Activated naive CD4-positive, alpha-beta T cell treated with anti-CD3 and anti-CD28 coated beads, Interleukin-2, amount 50 U/mL, for 16 hours (primary cell): Measurements from ENCODE around the gene TNFAIP3.
"Not testable (repeated sequence)": the region's sequence is repeated elsewhere in the genome, so short reads cannot be mapped to it uniquely, and the experiment has no call there.

Experiments
- DNase-seq: peaks from one replicate; pipeline ENCODE4 v3.0.0-alpha.2; 2020

Gene TNFAIP3

DNA sequence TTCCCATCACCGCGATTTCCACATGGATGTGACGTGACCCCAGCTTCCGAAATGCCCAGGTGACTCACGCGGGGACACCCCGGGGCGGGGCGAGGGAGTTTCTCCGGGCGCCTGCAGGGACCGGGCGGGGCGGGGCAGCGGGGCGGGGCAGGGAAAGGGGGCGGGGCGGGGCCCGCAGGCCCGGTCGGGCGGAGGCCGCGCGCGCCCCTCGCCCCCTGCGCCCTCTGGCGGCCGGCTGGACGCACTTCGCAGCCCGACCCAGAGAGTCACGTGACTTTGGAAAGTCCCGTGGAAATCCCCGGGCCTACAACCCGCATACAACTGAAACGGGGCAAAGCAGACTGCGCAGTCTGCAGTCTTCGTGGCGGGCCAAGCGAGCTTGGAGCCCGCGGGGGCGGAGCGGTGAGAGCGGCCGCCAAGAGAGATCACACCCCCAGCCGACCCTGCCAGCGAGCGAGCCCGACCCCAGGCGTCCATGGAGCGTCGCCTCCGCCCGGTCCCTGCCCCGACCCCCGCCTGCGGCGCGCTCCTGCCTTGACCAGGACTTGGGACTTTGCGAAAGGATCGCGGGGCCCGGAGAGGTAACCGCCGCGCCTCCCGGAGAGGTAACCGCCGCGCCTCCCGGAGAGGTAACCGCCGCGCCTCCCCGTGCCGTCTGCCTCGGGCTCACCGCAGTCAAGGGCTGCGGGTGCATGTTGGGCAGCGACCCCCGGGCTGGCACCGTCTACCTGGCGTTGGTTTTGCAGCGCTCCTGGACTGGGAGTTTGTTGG lies at the start of gene TNFAIP3:
Gene TNFAIP3, plus strand, starts transcription at position 346 of the 771 bp plus-strand sequence. CDS start 3,969 bp downstream, outside the sequence.
- DNase-seq, result peak; percentile 94

GRCh38 chr6:137818440-137818839 lies 48.6 kb upstream of the TNFAIP3 start:
- DNase-seq, result no peak

GRCh38 chr6:137819740-137820139 lies 47.3 kb upstream of the TNFAIP3 start:
- DNase-seq, result no peak

- DNase-seq, result no peak
Observed at GRCh38 chr6:137820425-137820824, 46.6 kb upstream of the TNFAIP3 start.

GRCh38 chr6:137820952-137821351 lies 46.1 kb upstream of the TNFAIP3 start:
- no peak for DNase-seq

DNA sequence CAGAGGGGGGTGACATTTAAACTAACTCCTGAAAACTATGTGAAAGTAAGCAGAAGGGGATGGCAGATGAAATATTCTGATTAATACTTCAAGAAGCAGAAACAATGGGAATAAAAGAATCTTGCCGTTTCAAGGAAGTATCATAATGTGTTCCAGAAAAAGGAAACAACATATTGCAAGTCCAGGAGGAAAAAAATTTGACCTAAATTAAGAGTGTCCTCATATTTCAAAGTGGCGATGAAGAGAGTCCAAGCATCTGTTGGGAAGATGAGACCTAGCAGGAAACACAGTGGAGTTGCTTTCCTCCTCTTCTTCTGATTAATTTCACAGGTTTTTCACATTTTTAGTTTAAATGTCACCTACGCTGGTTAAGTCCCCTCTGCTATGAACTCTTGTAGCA lies 45.6 kb upstream of the TNFAIP3 start:
- DNase-seq, result no peak

DNA sequence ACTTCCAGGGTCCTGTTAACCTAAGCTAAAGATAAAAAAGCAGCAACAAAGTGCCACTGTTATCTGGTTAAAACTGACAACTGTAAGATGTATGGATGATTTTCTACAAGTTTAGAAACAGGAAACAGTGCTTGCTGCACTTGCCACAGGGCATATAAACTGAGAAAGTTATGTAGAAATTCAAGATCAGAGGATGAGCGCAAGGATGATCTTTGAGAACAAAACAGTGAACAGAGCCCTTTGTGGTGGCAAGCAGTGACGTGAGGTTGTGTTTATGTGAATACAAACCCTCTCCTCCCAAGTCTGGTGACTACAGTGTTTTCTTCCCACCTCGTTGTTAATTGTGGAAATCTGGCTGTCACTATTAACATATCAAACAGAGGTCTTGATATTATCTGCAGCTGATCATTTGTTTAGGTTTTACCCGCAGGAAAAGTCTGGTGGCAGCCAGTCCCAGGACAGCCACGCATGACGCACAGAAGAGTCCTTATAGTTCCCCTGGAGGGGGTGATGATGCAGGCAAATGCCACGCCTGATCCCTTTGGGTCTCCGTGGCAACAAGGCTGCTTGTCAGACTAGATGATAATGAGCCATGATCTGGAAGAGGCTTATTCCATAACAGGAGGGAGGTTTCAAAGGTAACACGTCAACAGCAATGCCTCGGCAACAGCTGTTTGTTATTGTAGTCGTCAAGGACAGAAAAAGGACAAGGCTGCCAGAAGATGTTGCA lies 43.1 kb upstream of the TNFAIP3 start:
- peak; percentile 54 for DNase-seq

- DNase-seq, result no peak
Observed at GRCh38 chr6:137824556-137824879, 42.5 kb upstream of the TNFAIP3 start.

DNA sequence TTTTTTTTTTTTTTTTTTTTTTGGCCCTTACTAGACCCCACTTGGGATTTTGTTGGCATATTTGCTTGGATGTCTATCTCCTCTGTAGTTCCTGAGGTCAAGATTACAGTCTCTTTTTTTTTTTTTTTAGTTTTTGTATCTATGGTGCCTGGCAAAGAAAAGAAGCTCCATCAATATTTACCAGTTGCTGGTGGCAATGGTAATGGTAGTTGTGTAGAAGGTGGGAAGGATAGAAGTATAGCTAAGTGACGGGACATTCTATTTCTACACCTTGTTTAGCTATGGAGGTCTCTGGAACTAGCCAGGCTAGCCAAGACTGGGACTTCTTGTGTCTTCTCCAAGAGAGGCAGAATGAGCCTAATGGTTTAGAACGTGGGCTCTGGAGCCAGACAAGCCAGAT lies 42.2 kb upstream of the TNFAIP3 start:
- no peak for DNase-seq

GRCh38 chr6:137827411-137827940 lies 39.6 kb upstream of the TNFAIP3 start:
- no peak for DNase-seq

- DNase-seq, result peak; percentile 50
Observed at GRCh38 chr6:137827977-137828810, 38.9 kb upstream of the TNFAIP3 start.

DNA sequence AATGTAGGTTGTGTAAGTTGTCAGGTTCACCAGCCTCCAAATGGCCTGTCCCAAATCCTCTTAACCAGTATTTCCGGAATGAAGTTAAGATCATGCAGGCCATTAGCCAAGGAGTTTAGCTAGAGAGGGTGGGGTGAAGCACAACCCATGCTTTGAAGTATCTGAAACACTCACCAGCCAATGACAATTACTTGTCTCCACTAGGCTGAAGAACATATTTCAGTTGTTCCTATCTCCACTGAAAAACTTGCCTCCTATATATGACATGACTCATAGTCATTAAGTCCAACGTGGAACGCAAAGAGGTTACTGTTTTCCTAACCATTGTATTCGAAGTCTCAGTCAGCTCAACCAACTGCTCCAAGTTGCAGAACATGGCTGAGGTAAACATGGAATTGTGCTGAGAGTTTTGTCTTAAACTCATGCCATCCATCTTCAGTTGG lies 37.4 kb upstream of the TNFAIP3 start:
- no peak for DNase-seq

- DNase-seq, result no peak
Observed at GRCh38 chr6:137830511-137830911, 36.5 kb upstream of the TNFAIP3 start.

DNA sequence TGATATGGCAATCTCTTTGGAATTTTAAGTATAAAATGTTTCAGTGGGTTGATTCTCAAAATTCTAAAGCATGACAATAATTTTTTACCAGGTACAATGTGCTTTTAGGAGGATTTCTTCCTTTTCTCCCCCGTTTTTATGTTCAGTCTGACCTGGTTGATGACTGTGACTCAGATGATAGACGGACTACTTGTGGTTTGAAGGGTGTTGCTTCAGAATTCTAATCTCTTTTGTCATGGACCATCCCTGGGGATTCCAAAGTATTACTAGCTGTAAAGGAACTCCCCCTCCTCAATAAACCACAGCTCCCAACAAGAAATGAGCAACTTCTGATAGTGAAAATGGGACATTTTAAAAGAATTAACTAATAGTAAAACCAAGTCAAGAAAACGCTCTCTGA lies 34.9 kb upstream of the TNFAIP3 start:
- DNase-seq, result no peak

- no peak for DNase-seq
Observed at GRCh38 chr6:137834508-137834907, 32.6 kb upstream of the TNFAIP3 start.

DNA sequence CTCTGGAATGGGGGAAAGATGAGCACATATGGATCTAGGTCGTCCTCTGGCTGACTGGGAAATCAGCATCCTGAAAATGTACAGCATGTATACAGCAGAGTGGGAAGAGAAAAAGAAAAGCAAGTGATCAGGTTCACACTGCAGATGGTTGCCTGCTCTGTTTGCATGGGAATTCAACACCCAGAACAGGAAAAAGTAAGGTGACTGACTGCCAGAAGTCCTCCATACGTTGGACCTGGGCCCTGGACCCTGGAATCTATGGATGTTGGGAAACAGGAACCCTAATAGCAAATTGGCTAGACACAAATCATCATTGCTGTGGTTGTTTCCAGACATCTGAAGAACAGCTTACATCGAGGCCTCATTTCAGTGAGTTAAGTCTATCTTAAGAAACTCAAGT lies 30.3 kb upstream of the TNFAIP3 start:
- DNase-seq, result no peak

DNA sequence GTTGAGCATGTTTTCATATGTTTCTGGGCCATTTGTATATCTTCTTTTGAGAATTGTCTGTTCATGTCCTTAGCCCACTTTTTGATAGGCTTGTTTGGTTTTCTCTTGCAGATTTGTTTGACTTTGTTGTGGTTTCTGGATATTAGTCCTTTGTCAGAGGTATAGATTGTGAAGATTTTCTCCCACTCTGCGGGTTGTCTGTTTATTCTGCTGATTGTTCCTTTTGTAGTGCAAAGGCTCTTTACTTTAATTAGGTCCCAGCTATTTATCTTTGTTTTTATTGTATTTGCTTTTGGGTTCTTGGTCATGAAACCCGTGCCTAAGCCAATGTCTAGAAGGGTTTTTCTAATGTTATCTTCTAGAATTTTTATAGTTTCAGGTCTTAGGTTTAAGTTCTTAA lies 29.0 kb upstream of the TNFAIP3 start:
- not testable (repeated sequence) for DNase-seq

- DNase-seq, result not testable (repeated sequence)
Observed at GRCh38 chr6:137838597-137838996, 28.5 kb upstream of the TNFAIP3 start.

DNA sequence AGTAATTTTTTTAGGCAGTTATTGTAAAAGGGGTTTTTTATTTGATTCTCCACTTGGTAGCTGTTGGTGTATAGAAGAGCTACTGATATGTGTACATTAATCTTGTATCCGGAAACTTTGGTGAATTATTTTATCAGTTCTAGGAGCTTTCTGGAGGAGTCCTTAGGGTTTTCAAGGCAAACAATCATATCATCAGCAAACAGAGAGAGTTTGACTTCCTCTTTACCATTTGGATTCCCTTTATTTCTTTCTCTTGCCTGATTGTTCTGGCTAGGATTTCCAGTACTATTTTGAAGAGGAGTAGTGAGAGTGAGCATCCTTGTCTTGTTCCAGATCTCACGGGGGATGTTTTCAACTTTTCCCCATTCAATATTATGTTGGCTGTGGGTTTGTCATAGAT lies 28.0 kb upstream of the TNFAIP3 start:
- no peak for DNase-seq

- DNase-seq, result no peak
Observed at GRCh38 chr6:137840252-137840651, 26.8 kb upstream of the TNFAIP3 start.

- no peak for DNase-seq
Observed at GRCh38 chr6:137843211-137843610, 23.8 kb upstream of the TNFAIP3 start.

GRCh38 chr6:137844327-137844726 lies 22.7 kb upstream of the TNFAIP3 start:
- DNase-seq, result not testable (repeated sequence)

GRCh38 chr6:137844773-137845172 lies 22.3 kb upstream of the TNFAIP3 start:
- DNase-seq, result not testable (repeated sequence)
